NCI-H2029 (cell line): ENCODE data around the gene HBA1.
"Not testable (repeated sequence)": the region's sequence is repeated elsewhere in the genome, so short reads cannot be mapped to it uniquely, and the experiment has no call there.

Experiments
- DNase-seq: peaks from one replicate; lab custom pipeline; 2025; lab: John Stamatoyannopoulos, UW

HBA1 gene

DNA sequence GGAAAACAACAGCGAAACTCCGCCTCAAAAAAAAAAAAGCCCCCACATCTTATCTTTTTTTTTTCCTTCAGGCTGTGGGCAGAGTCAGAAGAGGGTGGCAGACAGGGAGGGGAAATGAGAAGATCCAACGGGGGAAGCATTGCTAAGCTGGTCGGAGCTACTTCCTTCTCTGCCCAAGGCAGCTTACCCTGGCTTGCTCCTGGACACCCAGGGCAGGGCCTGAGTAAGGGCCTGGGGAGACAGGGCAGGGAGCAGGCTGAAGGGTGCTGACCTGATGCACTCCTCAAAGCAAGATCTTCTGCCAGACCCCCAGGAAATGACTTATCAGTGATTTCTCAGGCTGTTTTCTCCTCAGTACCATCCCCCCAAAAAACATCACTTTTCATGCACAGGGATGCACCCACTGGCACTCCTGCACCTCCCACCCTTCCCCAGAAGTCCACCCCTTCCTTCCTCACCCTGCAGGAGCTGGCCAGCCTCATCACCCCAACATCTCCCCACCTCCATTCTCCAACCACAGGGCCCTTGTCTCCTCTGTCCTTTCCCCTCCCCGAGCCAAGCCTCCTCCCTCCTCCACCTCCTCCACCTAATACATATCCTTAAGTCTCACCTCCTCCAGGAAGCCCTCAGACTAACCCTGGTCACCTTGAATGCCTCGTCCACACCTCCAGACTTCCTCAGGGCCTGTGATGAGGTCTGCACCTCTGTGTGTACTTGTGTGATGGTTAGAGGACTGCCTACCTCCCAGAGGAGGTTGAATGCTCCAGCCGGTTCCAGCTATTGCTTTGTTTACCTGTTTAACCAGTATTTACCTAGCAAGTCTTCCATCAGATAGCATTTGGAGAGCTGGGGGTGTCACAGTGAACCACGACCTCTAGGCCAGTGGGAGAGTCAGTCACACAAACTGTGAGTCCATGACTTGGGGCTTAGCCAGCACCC is 1.2 kb upstream of the HBA1 start:
- no peak for DNase-seq

DNA sequence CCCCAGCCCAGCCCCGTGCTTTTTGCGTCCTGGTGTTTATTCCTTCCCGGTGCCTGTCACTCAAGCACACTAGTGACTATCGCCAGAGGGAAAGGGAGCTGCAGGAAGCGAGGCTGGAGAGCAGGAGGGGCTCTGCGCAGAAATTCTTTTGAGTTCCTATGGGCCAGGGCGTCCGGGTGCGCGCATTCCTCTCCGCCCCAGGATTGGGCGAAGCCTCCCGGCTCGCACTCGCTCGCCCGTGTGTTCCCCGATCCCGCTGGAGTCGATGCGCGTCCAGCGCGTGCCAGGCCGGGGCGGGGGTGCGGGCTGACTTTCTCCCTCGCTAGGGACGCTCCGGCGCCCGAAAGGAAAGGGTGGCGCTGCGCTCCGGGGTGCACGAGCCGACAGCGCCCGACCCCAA is 474 bp upstream of the HBA1 start:
- not testable (repeated sequence) for DNase-seq

DNA sequence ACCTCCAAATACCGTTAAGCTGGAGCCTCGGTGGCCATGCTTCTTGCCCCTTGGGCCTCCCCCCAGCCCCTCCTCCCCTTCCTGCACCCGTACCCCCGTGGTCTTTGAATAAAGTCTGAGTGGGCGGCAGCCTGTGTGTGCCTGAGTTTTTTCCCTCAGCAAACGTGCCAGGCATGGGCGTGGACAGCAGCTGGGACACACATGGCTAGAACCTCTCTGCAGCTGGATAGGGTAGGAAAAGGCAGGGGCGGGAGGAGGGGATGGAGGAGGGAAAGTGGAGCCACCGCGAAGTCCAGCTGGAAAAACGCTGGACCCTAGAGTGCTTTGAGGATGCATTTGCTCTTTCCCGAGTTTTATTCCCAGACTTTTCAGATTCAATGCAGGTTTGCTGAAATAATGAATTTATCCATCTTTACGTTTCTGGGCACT is 928 bp downstream of the HBA1 start:
- no peak for DNase-seq

- no peak for DNase-seq
These were observed 1.6 kb downstream of the HBA1 start for GRCh38 chr16:177981-178667.

- DNase-seq, result no peak
These were observed 2.2 kb downstream of the HBA1 start for GRCh38 chr16:178668-179015.

DNA sequence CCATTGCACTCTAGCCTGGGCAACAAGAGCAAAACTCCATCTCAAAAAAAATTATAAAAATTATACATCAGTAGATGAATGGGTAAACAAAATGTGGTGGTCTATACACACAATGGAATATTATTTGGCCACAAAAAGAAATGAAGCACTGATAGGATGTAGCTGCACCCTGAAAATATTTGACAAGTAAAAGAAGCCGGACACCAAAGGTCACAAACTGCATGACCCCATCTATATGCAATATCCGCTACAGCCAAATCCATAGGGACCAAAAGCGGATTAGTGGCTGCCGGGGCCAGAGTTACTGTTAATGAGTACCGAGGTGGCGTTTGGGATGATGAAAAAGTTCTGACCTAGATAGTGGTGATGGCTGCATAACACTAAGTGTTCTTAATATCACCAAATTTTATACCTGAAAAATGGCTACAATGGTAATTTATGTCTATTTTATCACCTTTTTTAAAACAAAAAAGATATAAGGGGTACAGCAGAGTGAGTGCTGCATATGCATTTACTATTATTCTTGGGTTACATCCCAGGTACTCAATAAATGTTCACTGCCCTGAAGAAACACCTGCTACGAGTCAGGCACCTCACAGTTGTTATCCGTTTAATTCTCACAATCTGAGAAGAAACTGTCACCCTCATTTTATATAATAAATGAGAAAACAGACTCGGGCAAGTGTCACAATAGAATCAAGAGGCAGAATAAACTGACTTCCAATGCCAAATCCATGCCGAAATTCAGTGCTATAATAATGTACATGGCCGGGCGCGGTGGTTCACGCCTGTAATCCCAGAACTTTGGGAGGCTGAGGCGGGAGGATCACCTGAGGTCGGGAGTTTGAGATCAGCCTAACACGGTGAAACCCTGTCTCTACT is 3.0 kb downstream of the HBA1 start:
- no peak for DNase-seq

DNA sequence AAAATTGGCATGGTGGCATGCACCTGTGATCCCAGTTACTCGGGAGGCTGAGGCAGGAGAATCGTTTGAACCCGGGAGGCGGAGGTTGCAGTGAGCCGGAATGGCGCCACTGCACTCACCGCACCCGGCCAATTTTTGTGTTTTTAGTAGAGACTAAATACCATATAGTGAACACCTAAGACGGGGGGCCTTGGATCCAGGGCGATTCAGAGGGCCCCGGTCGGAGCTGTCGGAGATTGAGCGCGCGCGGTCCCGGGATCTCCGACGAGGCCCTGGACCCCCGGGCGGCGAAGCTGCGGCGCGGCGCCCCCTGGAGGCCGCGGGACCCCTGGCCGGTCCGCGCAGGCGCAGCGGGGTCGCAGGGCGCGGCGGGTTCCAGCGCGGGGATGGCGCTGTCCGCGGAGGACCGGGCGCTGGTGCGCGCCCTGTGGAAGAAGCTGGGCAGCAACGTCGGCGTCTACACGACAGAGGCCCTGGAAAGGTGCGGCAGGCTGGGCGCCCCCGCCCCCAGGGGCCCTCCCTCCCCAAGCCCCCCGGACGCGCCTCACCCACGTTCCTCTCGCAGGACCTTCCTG is 3.7 kb downstream of the HBA1 start, which contains the start of gene HBQ1:
Gene HBQ1 (plus strand): TSS at position 359 of the 575 bp plus-strand sequence. CDS start 28 bp downstream, at position 387.
- DNase-seq, result no peak

- DNase-seq, result peak; percentile 56
These were observed 4.4 kb downstream of the HBA1 start for GRCh38 chr16:180681-181564.

DNA sequence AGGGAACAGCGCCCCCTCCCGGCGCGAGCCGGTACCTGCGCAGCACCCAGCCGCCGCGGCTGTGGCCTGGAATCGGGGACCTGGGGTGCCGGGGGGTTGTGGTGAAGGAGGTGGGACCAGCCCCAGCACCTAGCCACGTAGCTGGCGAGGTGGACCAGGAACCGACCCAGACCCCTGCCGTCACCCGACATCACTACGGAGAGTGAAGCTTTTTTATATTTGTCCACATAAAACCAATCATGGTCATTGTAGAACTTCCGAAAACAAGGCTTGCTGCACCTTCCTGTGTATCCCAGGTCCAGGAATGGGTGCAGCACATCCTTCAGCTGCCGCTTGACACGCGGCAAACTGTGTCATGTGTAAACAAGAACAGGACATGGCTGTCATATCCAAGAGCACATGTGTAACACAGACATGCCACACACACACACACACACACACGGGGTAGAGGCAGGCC is 5.1 kb downstream of the HBA1 start:
- DNase-seq, result no peak

GRCh38 chr16:183005-183404 is 6.5 kb downstream of the HBA1 start:
- no peak for DNase-seq

DNA sequence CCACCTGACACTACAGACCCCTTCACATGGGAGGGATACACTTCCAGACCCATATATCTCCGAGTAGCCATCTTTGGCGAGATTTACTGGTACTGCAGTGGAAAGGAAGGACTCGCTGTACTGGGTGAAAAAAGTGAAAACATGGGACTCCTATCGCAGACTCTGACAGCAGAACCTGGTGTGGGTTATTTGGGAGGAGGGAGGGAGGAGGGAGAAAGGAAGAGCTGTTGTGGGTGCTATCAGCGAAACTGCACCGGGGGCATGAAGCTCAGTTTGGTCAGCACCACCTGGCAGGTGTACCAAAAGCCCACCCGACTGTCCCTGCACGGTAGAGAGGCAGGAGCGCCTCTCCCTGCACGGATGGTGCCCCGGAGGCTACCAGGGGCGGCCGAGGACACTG is 8.7 kb downstream of the HBA1 start:
- no peak for DNase-seq

GRCh38 chr16:185691-186090 is 9.2 kb downstream of the HBA1 start:
- no peak for DNase-seq

DNA sequence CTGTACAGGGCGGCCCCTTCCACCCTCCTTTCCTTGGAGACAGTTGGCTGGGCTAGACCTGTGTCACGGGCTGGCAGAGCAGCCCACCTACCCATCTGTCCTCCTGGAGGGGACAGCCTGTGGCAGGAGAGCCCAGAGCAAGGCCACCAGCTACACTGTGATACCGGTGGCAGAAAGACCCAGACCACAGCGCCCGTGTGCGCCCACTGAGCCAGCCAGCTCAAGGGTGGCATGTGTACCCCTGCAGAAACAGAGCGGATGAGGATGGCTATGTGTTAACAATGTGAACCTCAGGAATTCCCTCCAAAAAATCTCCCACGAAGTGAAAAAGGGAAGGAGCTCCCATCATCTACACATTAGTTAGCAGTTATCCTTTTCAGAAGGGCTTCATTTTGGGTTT is 10.8 kb downstream of the HBA1 start:
- no peak for DNase-seq

- DNase-seq, result no peak
These were observed 12.2 kb downstream of the HBA1 start for GRCh38 chr16:188674-189073.

DNA sequence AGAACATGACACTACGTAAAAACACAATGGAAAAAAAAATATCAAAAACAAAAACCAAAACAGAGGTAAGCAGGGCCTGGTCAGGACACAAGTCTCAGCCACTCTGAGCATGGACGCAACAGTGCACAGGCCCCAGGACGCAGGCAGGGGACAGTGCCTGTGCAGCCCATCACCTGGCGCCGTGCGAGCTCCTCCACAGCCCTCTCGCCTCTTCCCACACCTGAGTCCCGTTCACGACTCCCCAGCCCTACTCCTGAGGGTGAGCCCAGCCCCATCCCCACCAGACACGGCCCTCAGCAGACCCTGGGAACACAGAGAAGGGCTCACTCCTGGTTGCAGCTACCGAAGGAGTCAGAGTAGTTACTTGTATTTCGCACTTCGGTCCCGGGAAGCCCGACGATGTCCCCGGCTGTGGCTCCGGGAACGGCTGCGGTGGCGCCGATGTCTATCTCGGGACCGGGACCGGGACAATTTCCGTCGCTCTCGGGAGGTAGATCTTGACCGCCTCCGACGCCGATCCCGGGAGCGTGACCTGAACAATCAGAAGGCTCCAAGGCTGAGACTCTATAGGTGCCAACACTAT is 13.2 kb downstream of the HBA1 start:
- no peak for DNase-seq

DNA sequence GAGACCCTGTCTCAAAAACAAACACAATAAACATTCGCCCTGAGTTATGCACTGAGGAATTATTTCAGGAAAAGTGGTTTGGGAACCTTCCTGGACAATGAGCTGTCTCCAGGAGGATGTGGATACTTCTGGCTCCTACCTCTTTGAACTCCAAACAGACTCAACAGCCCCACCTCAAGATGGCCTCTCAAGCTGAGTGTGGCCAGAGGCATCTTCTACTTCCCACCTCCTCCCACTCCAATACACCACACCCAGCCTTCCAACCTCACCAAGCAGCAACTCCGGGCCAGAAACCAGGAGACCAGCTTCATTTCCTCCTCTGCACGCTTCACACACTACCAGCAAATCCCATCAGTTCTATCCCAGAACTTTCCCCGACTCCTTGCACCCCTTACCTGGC is 15.4 kb downstream of the HBA1 start:
- DNase-seq, result no peak

- DNase-seq, result no peak
These were observed 16.2 kb downstream of the HBA1 start for GRCh38 chr16:192686-193085.

DNA sequence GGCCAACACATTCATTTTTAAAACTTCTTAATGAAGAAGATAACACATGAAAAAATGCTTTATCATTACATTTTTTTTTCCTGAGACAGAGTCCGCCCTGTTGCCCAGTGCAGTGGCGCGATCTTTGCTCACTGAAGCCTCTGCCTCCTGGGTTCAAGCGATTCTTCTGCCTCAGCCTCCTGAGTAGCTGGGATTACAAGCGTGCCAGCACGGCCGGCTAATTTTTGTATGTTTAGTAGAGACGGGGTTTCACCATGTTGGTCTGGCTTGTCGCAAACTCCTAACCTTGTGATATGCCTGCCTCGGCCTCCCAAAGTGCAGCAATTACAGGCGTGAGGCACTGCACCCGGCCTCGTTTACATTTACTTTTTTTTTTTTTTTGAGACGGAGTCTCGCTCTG is 17.0 kb downstream of the HBA1 start:
- no peak for DNase-seq

GRCh38 chr16:194516-194915 is 18.0 kb downstream of the HBA1 start:
- no peak for DNase-seq

- DNase-seq, result no peak
These were observed 23.9 kb downstream of the HBA1 start for GRCh38 chr16:200388-200787.
